IMR-90 (cell line): ENCODE measurements around the gene MPRIP.

Experiments
- BHLHE40 ChIP-seq: fragments of 150-350 bp; IDR thresholded peaks from 2 replicates; pipeline ENCODE4 v1.6.1; 2016; ENCODE audit warnings: mild to moderate bottlenecking, low read depth, low read length
- CEBPB ChIP-seq: IDR thresholded peaks from 2 replicates; pipeline ENCODE4 v1.6.1; 2012; ENCODE audit warnings: low read depth, low read length, improper control_type of control experiment
- CTCF ChIP-seq: conservative IDR thresholded peaks from 2 replicates; pipeline ENCODE4 v1.5.1; 2012; ENCODE audit warnings: mild to moderate bottlenecking, low read depth, low read length, improper control_type of control experiment
- MAZ ChIP-seq: IDR thresholded peaks from 2 replicates; pipeline ENCODE4 v1.6.1; 2012; ENCODE audit warnings: low read depth, mild to moderate bottlenecking, low read length, improper control_type of control experiment, moderate library complexity, borderline replicate concordance
- MXI1 ChIP-seq: IDR thresholded peaks from 2 replicates; pipeline ENCODE4 v1.6.1; 2012; ENCODE audit warnings: low read depth, mild to moderate bottlenecking, low read length, moderate library complexity, borderline replicate concordance
- NFE2L2 ChIP-seq: fragments of 150-350 bp; IDR thresholded peaks from 2 replicates; pipeline ENCODE4 v1.6.1; 2016; ENCODE audit warnings: low read depth, mild to moderate bottlenecking, low read length
- POLR2A ChIP-seq: IDR thresholded peaks from 2 replicates; pipeline ENCODE4 v1.6.1; 2012; ENCODE audit warnings: mild to moderate bottlenecking, low read depth, low read length
- RAD21 ChIP-seq: IDR thresholded peaks from 2 replicates; pipeline ENCODE4 v1.6.1; 2012; ENCODE audit warnings: low read length, improper control_type of control experiment
- SMC3 ChIP-seq: fragments of 150-350 bp; IDR thresholded peaks from 2 replicates; pipeline ENCODE4 v1.6.1; 2016; ENCODE audit warnings: low read depth, mild to moderate bottlenecking, antibody characterized with exemption, low read length, moderate library complexity
- USF2 ChIP-seq: fragments of 150-350 bp; IDR thresholded peaks from 2 replicates; pipeline ENCODE4 v1.6.1; 2017; ENCODE audit warnings: mild to moderate bottlenecking, antibody characterized with exemption, low read length, low read depth

GRCh38 chr17:17084941-17085340, 42.7 kb downstream of the MPRIP start:
- no peak for TF ChIP-seq POLR2A
- TF ChIP-seq CTCF = no peak
- TF ChIP-seq RAD21 = no peak
- TF ChIP-seq MAZ = no peak
- TF ChIP-seq CEBPB = no peak
- no peak for TF ChIP-seq SMC3
- TF ChIP-seq USF2 = no peak
- TF ChIP-seq NFE2L2 = no peak
- no peak for TF ChIP-seq BHLHE40
- TF ChIP-seq MXI1 = no peak
